MV-4-11 (cell line): ENCODE results near the gene RIIAD1.
"Not testable (repeated sequence)": the region's sequence is repeated elsewhere in the genome, so short reads cannot be mapped to it uniquely, and the experiment has no call there.

Experiments used
- DNase-seq: peaks from one replicate; lab custom pipeline; 2025; lab: John Stamatoyannopoulos, UW

The RIIAD1 gene

DNA sequence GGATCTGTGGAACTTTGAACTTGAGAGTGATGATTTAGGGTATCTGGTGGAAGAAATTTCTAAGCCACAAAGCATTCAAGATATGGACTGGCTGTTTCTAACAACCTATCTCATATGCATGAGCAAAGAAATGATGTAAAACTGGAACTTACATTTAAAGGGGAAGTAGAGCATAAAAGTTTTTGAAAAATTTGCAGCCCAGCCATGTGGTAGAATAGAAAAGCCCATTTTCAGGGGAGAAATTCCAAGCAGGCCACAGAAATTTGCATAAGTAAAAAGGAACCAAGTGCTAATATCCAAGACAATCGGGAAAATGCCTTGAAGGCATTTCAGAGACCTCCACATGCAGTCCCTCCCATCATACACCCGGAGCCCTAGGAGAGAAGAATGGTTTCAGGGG, 15.7 kb downstream of the RIIAD1 start:
- no peak for DNase-seq

DNA sequence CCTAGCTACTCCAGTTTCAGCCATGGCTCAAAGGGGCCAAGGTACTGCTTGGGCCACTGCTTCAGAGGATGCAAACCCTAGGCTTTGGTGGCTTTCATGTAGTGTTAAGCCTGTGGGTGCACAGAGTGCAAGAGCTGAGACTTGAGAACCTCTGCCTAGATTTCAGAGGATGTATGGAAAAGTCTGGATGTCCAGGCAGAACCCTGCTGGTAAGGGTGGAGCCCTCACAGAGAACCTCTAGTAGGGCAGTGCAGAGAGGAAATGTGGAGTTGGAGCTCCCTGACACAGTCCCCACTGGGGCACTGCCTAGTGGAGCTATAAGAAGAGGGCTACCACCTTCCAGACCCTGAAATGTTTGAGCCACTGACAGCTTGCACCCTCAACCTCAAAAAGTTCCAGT, 16.2 kb downstream of the RIIAD1 start:
- DNase-seq: no peak

DNA sequence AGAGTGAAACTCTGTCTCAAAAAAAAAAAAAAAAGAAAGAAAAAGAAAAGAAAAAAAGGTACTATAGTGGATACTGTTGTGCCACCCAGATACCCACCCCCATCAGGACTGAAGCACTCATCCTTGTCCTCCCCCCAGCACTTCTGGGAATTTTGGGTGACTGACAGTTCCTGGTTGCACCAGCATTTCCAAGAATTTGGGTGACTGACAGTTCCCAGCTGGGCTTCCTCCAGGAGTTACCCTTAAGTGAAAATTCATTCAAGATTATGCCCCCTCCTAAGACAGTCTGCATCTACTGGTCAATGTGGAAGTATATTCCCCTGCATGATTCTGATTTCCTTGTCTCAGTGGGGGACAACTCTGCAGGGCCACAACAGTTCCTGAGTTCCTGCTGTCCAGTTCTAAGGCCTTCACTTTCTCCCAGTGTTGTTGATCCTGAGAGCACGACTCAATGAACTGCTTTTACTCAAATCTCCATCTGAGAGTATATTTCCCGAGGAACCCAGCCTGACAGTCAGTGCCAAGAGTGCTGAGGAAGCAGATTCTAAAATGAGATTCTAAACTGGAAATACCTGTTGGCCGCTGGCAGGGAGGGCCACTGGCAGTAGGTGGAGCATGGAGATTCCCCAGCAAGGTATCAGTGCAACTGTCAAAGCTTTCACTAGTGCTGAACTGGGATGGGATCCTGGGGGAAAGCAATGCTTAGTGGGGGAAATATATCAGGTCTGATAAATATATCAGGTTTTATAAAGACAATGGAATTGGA, 18.5 kb downstream of the RIIAD1 start:
- DNase-seq: peak; percentile 16

DNA sequence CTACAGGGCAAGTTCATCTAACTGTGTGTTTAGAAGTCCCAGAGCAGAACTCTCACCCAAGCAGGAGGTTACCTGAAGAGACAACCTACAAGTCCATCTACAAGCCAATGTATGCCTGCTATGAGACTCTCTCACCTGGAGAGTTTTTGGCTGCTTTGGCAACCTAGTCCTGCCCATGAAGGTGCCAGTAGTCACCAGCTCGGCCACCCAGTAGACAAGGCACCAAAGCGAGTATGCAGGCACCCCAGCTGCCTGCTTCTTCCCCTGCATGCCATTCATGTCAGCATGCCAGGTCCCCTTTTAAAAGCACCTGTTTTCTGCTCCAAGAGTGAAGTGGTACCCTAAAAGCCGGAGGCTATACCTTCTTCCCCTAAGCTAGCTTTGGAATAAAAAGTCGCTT, 20.2 kb downstream of the RIIAD1 start:
- DNase-seq: no peak

DNA sequence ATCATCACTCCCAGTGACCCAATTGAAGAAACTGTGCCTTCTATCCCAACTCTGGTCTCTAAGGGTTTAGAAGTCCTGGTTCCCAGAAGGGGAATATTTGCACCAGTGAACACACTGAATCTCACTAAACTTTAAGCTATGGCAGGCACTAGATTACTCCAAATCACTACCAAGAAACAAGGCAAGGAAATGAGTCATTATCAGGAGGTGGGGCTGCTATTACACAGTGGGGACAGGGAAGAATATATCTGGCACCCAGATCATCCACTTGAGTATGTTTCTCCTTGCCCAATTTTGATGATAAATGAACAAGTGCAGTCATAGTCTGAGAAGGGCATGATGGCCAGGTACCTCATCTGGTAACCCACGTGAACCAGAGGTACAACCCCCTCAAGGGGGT, 35.0 kb downstream of the RIIAD1 start:
- DNase-seq: no peak

DNA sequence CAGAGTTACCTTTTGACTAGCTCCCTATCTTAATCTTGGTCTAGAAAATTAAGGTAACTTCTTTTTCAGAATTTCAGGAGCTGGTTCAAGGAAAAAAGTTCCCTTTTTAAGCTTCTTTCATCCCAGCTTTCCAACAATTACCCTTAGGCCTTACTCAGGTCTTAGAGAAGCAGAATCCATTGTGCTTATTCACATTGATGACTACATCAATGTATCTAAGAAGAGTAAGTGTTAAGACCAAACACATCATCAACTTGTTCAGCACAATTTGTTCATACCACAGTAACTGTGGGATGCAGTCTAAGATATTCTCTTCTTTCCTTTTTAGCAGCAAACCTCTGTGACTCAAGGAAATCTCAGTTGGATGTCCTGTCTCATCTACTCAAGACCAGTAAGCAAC, 37.9 kb downstream of the RIIAD1 start:
- DNase-seq: no peak

DNA sequence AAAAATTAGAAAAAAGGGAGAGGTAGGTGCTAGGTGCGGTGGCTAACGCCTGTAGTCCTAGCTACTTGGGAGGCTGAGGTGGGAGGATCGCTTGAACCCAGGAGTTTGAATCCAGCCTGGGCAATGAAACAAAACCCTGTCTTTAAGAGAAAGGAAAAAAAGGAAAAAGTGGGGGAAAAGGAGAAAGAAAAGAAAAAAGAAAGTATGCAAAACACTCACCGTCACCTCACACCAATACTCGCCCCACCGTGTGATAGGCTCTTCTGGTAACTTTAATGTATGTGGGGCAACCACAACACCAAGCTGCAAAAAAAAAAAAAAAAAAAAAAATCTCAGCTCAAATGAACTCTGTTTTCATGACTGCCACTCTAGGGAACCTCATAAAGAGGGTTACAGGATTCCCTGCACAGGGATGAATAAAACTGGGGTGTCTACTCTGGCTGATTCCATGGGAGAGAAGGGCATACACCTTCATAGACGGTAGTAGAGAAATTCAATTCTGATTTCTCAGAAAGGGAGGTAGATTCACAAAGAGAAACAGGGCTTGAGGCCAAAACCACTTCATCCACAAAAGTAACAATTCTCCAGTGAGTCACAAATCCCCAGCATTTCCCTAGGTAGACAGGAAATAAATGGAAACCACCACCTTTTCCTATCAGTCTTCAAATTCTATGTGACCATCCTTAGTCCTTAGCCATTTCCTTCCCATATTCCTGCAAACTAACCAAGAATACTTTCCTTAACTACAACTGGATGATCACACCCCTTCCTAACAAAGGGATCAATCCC, 39.5 kb downstream of the RIIAD1 start:
- DNase-seq: no peak

DNA sequence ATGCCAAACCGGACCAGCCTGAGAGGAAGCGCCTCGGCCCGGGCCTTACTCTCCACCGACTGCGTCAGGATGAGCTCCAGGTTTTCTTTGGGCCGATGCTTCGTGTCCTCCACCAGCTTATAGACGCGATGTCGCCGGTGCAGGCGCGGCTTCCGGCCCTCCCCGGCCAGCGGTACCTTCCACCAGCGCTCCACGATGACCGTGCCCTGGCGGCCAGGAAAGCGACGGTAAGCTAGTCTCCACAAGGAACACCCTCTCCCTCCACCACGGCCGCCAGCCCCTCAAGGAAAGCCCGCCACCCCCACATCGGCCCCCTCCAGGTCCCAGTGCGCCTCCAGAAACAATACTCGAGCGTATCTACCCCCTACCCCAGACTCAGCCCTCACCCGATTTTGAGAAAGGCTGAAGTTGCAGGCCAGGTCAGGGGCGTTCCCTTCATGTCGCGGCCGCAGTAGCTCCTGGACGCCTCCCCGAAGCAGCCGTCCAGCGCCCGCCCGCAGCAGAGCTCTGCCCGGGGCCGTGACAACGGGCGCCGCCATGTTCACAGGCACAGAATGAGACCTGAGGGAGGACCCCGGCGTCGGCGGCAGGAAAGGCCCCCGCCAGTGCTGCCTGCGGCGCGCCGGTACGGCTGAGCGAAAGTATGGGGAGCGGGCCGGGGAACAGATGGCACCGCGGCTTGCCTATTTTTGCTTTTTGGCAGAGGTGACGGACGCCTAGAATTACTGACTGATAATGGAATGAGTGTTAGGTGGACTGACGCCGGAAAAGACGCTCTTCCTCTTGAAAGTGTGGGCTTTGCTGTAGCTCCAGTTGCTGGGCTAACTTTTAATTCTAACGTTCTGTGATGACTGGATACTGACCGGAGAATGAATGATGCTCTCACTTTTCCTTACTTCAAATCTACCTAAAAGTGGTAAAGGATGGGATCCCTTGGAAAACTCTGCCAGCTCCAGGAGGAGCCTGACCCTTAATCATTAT, 41.9 kb downstream of the RIIAD1 start, which contains the start of gene MRPL9:
Gene MRPL9, minus strand, starts transcription at position 556 of the 981 bp plus-strand sequence. Its CDS starts 17 bp downstream, at position 539.
- DNase-seq: peak; percentile 67

DNA sequence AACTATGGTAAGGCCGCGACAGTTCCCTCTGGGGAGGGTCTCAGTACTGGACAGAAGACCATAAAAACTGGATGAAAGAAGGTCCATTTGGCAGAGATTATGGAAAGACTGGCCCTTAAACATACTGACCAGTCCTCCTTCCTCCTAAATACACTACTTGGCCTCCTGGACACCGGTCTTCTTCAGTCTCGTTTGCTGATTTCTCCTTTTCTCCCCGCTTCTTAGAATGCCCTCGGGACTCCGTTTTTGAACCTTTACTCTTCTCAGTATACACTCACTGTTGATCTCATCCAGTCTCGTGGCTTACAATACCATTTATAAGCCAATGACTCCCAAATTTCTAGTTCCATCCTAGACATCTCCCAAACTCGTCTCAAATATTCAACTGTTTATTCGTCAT, 42.7 kb downstream of the RIIAD1 start:
- no peak for DNase-seq

DNA sequence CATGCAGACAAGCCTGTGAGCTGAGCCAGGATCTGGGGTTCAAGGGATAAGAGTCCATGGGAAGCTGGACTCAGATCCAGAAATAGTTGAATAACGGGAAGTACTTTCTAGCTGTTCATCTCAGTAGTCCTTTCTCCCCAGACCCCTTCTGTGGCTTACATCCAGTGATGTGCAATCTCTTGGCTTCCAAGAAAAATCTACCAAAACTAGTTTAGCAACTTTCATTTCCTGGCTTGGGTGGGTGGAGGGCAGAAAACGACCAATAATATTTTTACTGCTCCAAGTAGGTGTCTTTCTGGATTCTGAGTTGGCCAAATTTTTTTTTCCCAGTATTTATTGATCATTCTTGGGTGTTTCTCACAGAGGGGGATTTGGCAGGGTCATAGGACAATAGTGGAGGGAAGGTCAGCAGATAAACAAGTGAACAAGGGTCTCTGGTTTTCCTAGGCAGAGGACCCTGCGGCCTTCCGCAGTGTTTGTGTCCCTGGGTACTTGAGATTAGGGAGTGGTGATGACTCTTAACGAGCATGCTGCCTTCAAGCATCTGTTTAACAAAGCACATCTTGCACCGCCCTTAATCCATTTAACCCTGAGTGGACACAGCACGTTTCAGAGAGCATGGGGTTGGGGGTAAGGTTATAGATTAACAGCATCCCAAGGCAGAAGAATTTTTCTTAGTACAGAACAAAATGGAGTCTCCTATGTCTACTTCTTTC, 47.2 kb downstream of the RIIAD1 start:
- peak; percentile 96 for DNase-seq

DNA sequence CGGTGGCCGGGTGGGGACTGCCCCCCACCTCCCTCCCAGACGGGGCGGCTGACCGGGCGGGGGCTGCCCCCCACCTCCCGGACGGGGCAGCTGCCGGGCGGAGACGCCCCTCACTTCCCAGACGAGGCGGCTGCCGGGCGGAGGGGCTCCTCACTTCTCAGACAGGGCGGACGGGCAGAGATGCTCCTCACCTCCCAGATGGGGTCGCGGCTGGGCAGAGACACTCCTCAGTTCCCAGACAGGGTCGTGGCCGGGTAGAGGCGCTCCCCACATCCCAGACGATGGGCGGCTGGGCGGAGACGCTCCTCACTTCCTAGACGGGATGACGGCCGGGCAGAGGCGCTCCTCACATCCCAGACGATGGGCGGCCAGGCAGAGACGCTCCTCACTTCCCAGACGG, 47.9 kb downstream of the RIIAD1 start:
- DNase-seq: not testable (repeated sequence)

DNA sequence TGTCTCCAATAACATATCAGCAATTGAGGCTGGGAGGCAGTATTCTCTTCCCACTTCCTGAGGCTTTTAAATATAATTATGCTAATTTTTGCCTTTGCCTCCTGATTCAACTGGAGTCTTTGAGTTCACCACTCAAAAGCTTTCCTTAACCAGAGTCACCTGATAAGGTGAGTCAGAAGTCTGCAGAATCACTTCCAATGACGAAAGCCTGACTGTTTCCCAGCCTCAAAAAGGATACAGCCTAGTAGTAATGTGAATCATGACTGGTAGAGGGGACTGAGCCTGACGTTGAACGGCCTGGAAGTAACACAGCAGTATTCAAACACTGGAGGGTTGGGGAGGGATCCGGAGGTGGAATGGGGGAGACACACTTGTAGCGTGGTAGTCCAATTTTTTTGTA, 52.4 kb downstream of the RIIAD1 start:
- DNase-seq: no peak

DNA sequence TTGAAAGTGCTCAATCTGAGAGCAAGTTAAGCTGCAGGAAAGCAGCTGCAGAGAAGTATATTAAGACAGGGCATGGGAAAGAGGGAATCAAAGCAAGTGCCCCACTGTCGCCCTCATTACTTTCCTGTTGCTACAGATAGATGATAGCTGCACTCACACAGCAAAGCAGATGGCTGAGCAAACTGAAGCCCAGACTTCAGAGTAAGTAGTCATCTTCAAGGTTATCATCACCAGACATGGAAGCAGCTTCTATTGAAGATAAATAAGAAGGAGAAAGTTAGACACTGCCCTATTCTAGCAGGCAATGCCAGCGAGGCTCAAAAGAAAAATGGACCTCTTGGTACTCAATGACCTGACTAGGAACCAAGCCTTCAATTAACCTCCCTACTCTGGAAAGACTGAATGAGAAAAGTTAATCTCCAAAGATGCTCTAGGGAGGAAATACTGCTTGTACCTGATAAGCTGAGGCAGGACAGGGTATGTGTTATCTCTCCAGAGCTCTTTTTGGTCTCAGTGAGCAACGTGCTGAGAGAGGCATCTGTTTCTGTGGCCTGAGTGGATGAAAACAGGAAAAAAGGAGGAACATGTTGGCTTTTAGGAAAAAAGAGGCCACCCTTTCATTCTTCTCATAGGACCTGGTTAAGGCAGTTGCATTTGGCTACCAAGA, 53.1 kb downstream of the RIIAD1 start:
- no peak for DNase-seq

DNA sequence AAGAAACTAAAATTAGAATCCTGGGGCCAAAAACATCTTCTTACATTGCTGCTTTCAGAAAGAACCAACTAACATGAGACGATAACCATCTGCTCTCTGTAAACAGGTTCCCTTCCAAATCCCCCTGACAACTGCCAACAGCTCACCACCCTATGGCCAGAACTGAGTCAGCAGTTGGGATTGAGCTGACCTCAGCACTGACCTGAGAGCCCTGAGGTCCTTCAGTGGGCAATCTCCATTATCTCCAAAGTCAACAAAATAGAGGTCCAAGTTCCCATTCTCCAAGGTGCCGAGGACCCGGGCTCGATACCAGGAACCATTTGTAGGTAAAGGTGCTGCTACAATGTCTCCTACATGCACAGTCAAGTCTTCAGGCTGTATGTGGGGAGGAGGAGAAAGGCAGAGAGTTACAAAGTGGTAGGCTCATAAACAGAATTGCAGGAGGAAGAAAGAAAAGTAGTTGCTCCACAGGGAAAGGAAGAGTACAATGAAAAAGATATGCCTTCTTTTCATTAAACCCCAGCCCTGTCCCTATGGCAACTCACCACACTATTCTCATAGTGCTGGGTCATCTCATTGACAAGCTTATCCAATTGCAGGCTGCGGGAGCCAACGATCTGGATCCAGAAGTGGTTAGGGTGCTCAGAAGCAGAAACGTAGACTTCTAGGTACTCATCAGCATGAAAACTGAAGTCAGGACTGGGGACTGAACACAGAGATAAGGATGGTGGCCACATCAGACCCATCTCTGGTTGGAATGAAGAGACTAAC, 54.8 kb downstream of the RIIAD1 start:
- DNase-seq: no peak

DNA sequence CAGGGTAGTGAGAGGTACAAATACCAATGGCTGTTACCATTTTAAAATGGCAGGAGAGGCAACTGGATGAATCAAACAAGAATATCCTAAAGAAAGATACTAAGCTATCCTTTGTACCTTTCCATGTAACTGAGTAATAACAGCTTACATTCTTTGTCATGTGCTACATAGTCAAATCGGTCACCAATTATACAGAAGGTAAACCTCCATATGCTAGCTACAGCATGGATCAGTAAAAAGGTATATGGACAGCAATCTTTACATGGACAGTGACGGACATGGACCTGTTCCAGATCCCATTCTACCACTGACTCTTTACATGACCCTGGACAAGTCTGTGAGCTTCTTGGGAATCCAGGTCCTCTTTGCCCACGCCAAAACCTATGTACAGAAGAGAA, 55.3 kb downstream of the RIIAD1 start:
- DNase-seq: no peak

DNA sequence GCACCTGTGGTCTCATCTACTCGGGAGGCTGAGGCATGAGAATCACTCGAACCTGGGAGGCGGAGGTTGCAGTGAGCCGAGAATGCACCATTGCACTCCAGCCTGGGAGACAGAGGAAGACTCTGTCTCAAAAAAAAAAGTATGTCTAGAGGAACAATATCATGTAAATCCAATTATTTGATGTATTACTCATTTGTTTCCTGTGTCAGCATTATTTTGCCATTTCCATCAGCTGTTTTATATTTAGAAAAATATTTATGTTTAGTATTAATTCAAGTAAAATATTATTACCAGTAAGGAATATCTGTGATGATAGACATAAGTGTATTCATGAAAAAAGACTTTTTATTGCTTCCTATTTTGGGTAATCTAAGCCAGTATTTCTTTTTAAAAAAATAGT, 56.0 kb downstream of the RIIAD1 start:
- DNase-seq: no peak
